Keratinocyte (primary cell): ENCODE data around the gene LDLRAD2. TPM values are rescaled to one million over a fixed set of nuclear protein-coding genes. Genes with fewer than 3 reads are reported as not detected.

Experiments
- DNase-seq: peaks from one replicate; pipeline ENCODE4 v3.0.0-alpha.2; 2011; ENCODE audit warnings: low read depth, missing footprints, low spot score
- FAIRE-seq: peaks from 2 replicates; lab custom pipeline; 2011; peaks lifted over from hg19 to GRCh38; lab: Jason Lieb, UNC
- H2AFZ ChIP-seq: 2 replicates; pipeline ENCODE4 v1.6.0; 2012; ENCODE audit warnings: low read length, control low read depth, inconsistent platforms; ENCODE audit not compliant: control insufficient read depth
- H3K27ac ChIP-seq: 2 replicates; pipeline ENCODE4 v1.5.1; 2011; ENCODE audit warnings: low read length; ENCODE audit not compliant: control insufficient read depth, insufficient read depth
- H3K27me3 ChIP-seq: 3 replicates; pipeline ENCODE4 v1.6.0; 2011; ENCODE audit warnings: low read length; ENCODE audit not compliant: control insufficient read depth, insufficient read depth; ENCODE audit errors: extremely low read depth
- H3K36me3 ChIP-seq, 2 experiments: 2 replicates in 1 of 2; 3 replicates in 1 of 2; pipeline ENCODE4 v1.5.1; 2011; ENCODE audit warnings: low read length in 2 of 2, mild to moderate bottlenecking in 1 of 2; ENCODE audit not compliant: control insufficient read depth in 2 of 2, insufficient read depth in 2 of 2; ENCODE audit errors: extremely low read depth in 1 of 2
- H3K4me1 ChIP-seq: 3 replicates; pipeline ENCODE4 v1.5.1; 2011; ENCODE audit warnings: low read length; ENCODE audit not compliant: control insufficient read depth, insufficient read depth; ENCODE audit errors: extremely low read depth
- H3K4me2 ChIP-seq: 3 replicates; pipeline ENCODE4 v1.6.0; 2011; ENCODE audit warnings: low read depth, low read length; ENCODE audit not compliant: control insufficient read depth, insufficient read depth; ENCODE audit errors: extremely low read depth
- H3K4me3 ChIP-seq, 3 experiments: fragments of 200-600 bp in 1 of 3; sonication (generic) in 1 of 3; 2 replicates in 2 of 3; 3 replicates in 1 of 3; pipeline ENCODE4 v1.5.1; 2011 to 2016; ENCODE audit warnings: low read length in 3 of 3, mild to moderate bottlenecking in 3 of 3, control low read depth in 2 of 3, inconsistent platforms in 1 of 3, low read depth in 1 of 3, mixed read lengths in 1 of 3, mixed run types in 1 of 3, moderate library complexity in 1 of 3; ENCODE audit not compliant: control insufficient read depth in 2 of 3, insufficient read depth in 2 of 3; ENCODE audit errors: extremely low read depth in 1 of 3
- H3K79me2 ChIP-seq: 2 replicates; pipeline ENCODE4 v1.6.0; 2012; ENCODE audit warnings: low read length; ENCODE audit not compliant: control insufficient read depth, insufficient read depth
- H3K9ac ChIP-seq: 3 replicates; pipeline ENCODE4 v1.6.0; 2011; ENCODE audit warnings: low read length; ENCODE audit not compliant: control insufficient read depth, insufficient read depth; ENCODE audit errors: extremely low read depth
- H3K9me1 ChIP-seq: 3 replicates; pipeline ENCODE4 v1.6.0; 2011; ENCODE audit warnings: low read length; ENCODE audit not compliant: control insufficient read depth, insufficient read depth; ENCODE audit errors: extremely low read depth
- H3K9me3 ChIP-seq: 2 replicates; pipeline ENCODE4 v1.5.1; 2012; ENCODE audit warnings: low read depth, low read length; ENCODE audit not compliant: control insufficient read depth
- H4K20me1 ChIP-seq: 3 replicates; pipeline ENCODE4 v1.6.0; 2011; ENCODE audit warnings: low read length; ENCODE audit not compliant: control insufficient read depth, insufficient read depth; ENCODE audit errors: extremely low read depth
- EZH2 ChIP-seq: IDR thresholded peaks from one replicate; pipeline ENCODE4 v1.6.1; 2012; ENCODE audit warnings: inconsistent platforms, mild to moderate bottlenecking, low read length, moderate library complexity
- dilution Hi-C: fragments of 300-500 bp; cut with MboI; formaldehyde crosslinking; loops from one replicate; pipeline ENCODE4 v1.7.0; 2020; ENCODE audit warnings: low sequenced_read_pairs; ENCODE audit not compliant: extremely low pct_ligation_motif_present
- polyA plus RNA-seq, 5 experiments: library from polyadenylated mRNA; depleted of rRNA in 3 of 5; stranded (reverse) in 3 of 5; stranded (forward) in 1 of 5; unstranded in 1 of 5; fragments of >200 nt; gene quantifications; 1 replicate in 1 of 5; 2 replicates in 3 of 5; 3 replicates in 1 of 5; pipeline versions ENCODE4 v1.2.1 to v1.2.3, GENCODE V29; 2011 to 2012; ENCODE audit warnings: missing spikeins in 2 of 5, low read depth in 1 of 5, low replicate concordance in 1 of 5
- TF ChIP-seq, protein P1 (sequence below), 3 experiments: IDR thresholded peaks in 1 of 3; conservative IDR thresholded peaks in 1 of 3; optimal IDR thresholded peaks in 1 of 3; 2 replicates in 2 of 3; 3 replicates in 1 of 3; pipeline versions ENCODE3 to v1.5.1; 2011; ENCODE audit warnings: low read length in 3 of 3, mild to moderate bottlenecking in 3 of 3, moderate library complexity in 2 of 3, control low read depth in 1 of 3, inconsistent platforms in 1 of 3; ENCODE audit not compliant: insufficient read depth in 2 of 3; ENCODE audit errors: extremely low read depth in 1 of 3

The LDLRAD2 gene
- polyA plus RNA-seq, 1 donor (not counting 4 experiments of a cell fraction or from before 2014, with no cell fraction given), result 0.07 TPM

DNA sequence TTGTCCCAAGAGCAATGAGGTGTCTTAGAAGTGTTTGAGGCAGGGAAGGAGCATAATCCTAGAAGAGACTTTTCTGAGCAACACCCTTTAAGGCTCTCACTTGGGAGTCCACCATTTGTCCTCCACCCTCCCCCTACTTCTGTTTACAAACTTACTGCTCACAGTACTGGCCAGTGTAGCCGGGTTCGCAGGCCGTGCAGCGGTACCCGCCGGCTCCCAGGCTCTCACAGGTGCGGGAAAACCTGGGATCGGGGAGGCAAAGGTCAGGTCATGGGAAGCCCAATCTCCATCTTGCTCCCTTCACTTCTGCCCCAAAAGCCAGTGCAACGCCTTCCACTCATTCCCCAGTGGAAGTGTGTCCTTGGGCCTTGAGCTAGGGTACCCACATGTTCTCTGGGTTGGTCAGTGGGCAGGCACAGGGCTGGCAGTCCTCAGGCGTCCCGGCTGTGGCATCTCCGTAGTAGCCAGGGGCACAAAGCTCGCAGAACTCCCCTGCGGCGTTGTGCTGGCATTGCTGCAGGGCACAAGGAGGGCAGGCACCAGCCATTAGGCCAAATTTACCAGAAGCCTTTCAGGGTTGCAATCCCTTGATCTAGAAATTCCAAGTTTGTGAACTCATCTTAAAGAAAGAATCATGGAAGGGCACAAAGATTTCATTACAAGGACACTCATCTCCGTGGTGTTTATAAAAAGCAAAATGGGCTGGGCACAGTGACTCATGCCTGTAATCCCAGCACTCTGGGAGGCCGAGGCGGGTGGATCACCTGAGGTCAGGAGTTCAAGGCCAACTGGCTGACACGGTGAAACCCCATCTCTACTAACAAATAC lies 49.8 kb downstream of the LDLRAD2 start:
- FAIRE-seq, result no peak
- Histone ChIP-seq H3K27ac (no peak overlapping the region), H3K27me3 (no peaks in the 10 kb centered on the region), H4K20me1 (peaks cover 3% of the 10 kb centered on the region), H3K9ac (no peak overlapping the region), H3K4me1 (peaks cover 4% of the 10 kb centered on the region), H2AFZ (no peak overlapping the region), H3K9me1 (no peaks in the 10 kb centered on the region), H3K9me3 (no peaks in the 10 kb centered on the region), H3K4me3 (no peak overlapping the region), H3K36me3 (peaks cover 32 to 64% of the 10 kb centered on the region in 2 experiments), H3K79me2 (no peaks in the 10 kb centered on the region), H3K4me2 (no peak overlapping the region)
- no peak for TF ChIP-seq EZH2
- TF ChIP-seq, protein P1, sequence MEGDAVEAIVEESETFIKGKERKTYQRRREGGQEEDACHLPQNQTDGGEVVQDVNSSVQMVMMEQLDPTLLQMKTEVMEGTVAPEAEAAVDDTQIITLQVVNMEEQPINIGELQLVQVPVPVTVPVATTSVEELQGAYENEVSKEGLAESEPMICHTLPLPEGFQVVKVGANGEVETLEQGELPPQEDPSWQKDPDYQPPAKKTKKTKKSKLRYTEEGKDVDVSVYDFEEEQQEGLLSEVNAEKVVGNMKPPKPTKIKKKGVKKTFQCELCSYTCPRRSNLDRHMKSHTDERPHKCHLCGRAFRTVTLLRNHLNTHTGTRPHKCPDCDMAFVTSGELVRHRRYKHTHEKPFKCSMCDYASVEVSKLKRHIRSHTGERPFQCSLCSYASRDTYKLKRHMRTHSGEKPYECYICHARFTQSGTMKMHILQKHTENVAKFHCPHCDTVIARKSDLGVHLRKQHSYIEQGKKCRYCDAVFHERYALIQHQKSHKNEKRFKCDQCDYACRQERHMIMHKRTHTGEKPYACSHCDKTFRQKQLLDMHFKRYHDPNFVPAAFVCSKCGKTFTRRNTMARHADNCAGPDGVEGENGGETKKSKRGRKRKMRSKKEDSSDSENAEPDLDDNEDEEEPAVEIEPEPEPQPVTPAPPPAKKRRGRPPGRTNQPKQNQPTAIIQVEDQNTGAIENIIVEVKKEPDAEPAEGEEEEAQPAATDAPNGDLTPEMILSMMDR (optimal IDR thresholded peaks at IDR 0.05 in 1 of 3, IDR thresholded peaks at IDR 0.05 in 1 of 3, conservative IDR thresholded peaks at IDR 0.05 in 1 of 3; ENCODE audit: extremely low read depth in 1 of 3, insufficient read depth in 2 of 3, low read length in 3 of 3), result no peak
- dilution Hi-C loops, result no loop called here
- no peak for DNase-seq

DNA sequence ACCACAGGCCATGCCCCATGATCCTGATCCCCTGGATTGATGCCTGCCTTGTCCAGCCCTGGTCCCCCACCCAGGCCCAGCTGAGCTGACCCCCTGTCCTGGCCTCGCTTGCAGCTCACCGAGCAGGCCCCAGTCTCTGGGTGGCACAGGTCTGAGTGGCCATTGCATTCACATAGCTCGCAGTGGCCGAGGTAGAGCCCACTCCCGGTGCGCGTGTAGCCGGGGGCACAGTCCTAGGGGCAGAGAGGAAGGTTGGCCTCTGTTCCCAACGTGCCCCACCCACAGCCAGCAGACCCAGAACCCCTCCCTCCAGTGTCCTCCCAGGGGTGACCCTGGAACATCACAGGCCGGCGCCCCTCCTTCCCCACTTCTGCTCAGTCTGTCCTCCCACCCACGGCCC lies 51.9 kb downstream of the LDLRAD2 start:
- dilution Hi-C loops, result no loop called here
- peaks cover 4% of the 10 kb centered on the region for H3K4me1 ChIP-seq
- TF ChIP-seq, protein P1 (optimal IDR thresholded peaks at IDR 0.05 in 1 of 3, IDR thresholded peaks at IDR 0.05 in 1 of 3, conservative IDR thresholded peaks at IDR 0.05 in 1 of 3; ENCODE audit: extremely low read depth in 1 of 3, insufficient read depth in 2 of 3, low read length in 3 of 3), result no peak
- no peak for TF ChIP-seq EZH2
- DNase-seq, result no peak
- H2AFZ ChIP-seq, result no peak overlapping the region
- peaks cover 3% of the 10 kb centered on the region for H4K20me1 ChIP-seq
- H3K36me3 ChIP-seq, result peaks cover 23 to 50% of the 10 kb centered on the region in 2 experiments
- no peaks in the 10 kb centered on the region for H3K9me1 ChIP-seq
- H3K27me3 ChIP-seq, result no peaks in the 10 kb centered on the region
- H3K27ac ChIP-seq, result no peak overlapping the region
- no peak overlapping the region for H3K4me3 ChIP-seq
- H3K9ac ChIP-seq, result no peak overlapping the region
- no peaks in the 10 kb centered on the region for H3K79me2 ChIP-seq
- no peaks in the 10 kb centered on the region for H3K9me3 ChIP-seq
- FAIRE-seq, result no peak
- no peak overlapping the region for H3K4me2 ChIP-seq
